Activated CD8-positive, alpha-beta T cell treated with anti-CD3 and anti-CD28 coated beads for 36 hours (primary cell): ENCODE data around the gene CDC123. TPM values are rescaled to one million over a fixed set of nuclear protein-coding genes. Genes with fewer than 3 reads are reported as not detected.

Source experiments
- ATAC-seq: fragments of 200-7000 bp; cut with Tn5 transposase; one replicate; pipeline ENCODE4 v1.10.0; 2021; ENCODE audit warnings: mild to moderate bottlenecking, moderate library complexity
- CTCF ChIA-PET: fragments of 350-600 bp; sonication (Branson Sonifier 250); formaldehyde crosslinking; loops from one replicate; lab custom pipeline; 2021; ENCODE audit warnings: antibody characterized with exemption; lab: Charles Lee
- POLR2A ChIA-PET: fragments of 350-600 bp; sonication (Branson Sonifier 250); formaldehyde crosslinking; loops from one replicate; lab custom pipeline; 2021; ENCODE audit warnings: antibody characterized with exemption; lab: Charles Lee
- DNase-seq: peaks from one replicate; pipeline ENCODE4 v3.0.0-alpha.2; 2020
- H3K27ac Mint-ChIP-seq: one replicate; pipeline ENCODE4 v1.8.0; 2021; ENCODE audit warnings: mild to moderate bottlenecking, mixed read lengths
- H3K27me3 Mint-ChIP-seq: one replicate; pipeline ENCODE4 v1.8.0; 2021; ENCODE audit warnings: mixed read lengths
- H3K36me3 Mint-ChIP-seq: one replicate; pipeline ENCODE4 v1.8.0; 2021; ENCODE audit warnings: low read depth, mixed read lengths
- H3K4me1 Mint-ChIP-seq: one replicate; pipeline ENCODE4 v1.8.0; 2021; ENCODE audit warnings: low read depth, mixed read lengths
- H3K4me3 Mint-ChIP-seq: one replicate; pipeline ENCODE4 v1.8.0; 2021; ENCODE audit warnings: mild to moderate bottlenecking, moderate library complexity, mixed read lengths
- H3K9me3 Mint-ChIP-seq: one replicate; pipeline ENCODE4 v1.8.0; 2021; ENCODE audit warnings: mixed read lengths
- CTCF ChIP-seq: fragments of 200-600 bp; IDR thresholded peaks from one replicate; pipeline ENCODE4 v1.8.0; 2022; ENCODE audit warnings: antibody characterized with exemption, mild to moderate bottlenecking
- intact Hi-C: fragments of 100-400 bp; cut with micrococcal nuclease; formaldehyde crosslinking; loops from one replicate; pipeline ENCODE4 v1.10.0; 2022
- total RNA-seq, 2 experiments: library from RNA; stranded (reverse); gene quantifications; one replicate each; pipeline ENCODE4 v1.2.3, GENCODE V29; 2021

Gene CDC123
- total RNA-seq, 2 experiments from 2014 or later = 123 to 125 TPM

DNA sequence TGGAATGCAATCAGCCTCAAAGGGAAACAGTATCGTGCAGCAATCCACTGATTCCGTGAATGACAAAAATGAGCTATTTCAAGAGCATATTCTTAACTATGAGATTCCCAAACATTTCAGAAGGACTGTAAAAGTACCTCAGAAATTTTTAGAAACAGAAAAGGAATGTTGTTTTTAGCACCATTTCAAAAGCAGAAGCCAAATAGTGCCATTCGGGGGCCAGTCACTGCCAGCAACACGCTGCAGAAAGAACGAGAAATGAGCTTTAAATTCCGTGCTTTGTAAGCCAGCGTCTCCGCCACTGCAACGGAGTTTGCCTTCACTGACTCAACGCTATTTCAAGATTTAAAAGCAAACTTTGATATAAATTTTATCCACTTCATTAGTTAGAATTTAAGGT lies 6.6 kb upstream of the CDC123 start:
- ATAC-seq = no peak
- intact Hi-C loops = no loop called here
- Mint-ChIP-seq H3K36me3 (peaks cover 53% of the 10 kb centered on the region), H3K9me3 (no peaks in the 10 kb centered on the region), H3K4me3 (no peak overlapping the region), H3K27me3 (no peaks in the 10 kb centered on the region), H3K27ac (no peak overlapping the region), H3K4me1 (peaks cover 58% of the 10 kb centered on the region)
- CTCF ChIA-PET = interaction anchor here (1.0 kb wide), 1 partner anchor 59 kb away, joined by 3 read pairs; no protein-coding TSS in a partner anchor
- POLR2A ChIA-PET = interaction anchor here (0.6 kb wide), 1 partner anchor 146 kb away, joined by 3 read pairs; no protein-coding TSS in a partner anchor
- no peak for TF ChIP-seq CTCF
- no peak for DNase-seq

GRCh38 chr10:12191715-12192114 lies 4.3 kb upstream of the CDC123 start:
- no peaks in the 10 kb centered on the region for H3K27me3 Mint-ChIP-seq
- intact Hi-C loops = loop anchor here (10.0 kb wide), 1 partner anchor 147 kb away; the partner anchor contains the start of gene UPF2
- H3K27ac Mint-ChIP-seq = peak overlapping the region; percentile 10
- no peak overlapping the region for H3K4me3 Mint-ChIP-seq
- peaks cover 50% of the 10 kb centered on the region for H3K36me3 Mint-ChIP-seq
- ChIA-PET CTCF (interaction anchor here (1.2 kb wide), 1 partner anchor 29 kb away, joined by 6 read pairs; no protein-coding TSS in a partner anchor), POLR2A (interaction anchor here (1.1 kb wide), 1 partner anchor 27 kb away, joined by 3 read pairs; no protein-coding TSS in a partner anchor)
- H3K4me1 Mint-ChIP-seq = peaks cover 55% of the 10 kb centered on the region
- no peaks in the 10 kb centered on the region for H3K9me3 Mint-ChIP-seq
- ATAC-seq = no peak
- no peak for TF ChIP-seq CTCF
- DNase-seq = no peak

- DNase-seq (no peak), ATAC-seq (no peak)
- Mint-ChIP-seq H3K27me3 (no peaks in the 10 kb centered on the region), H3K9me3 (no peaks in the 10 kb centered on the region), H3K4me3 (no peak overlapping the region), H3K36me3 (peaks cover 43% of the 10 kb centered on the region), H3K4me1 (peaks cover 52% of the 10 kb centered on the region), H3K27ac (no peak overlapping the region)
- intact Hi-C loops = loop anchor here (10.0 kb wide), 1 partner anchor 148 kb away; the partner anchor contains the start of gene UPF2
- ChIA-PET CTCF (no interaction called here), POLR2A (interaction anchor here (0.8 to 1.5 kb wide), 2 partner anchors 11 to 58 kb away, joined by 3 to 4 read pairs; no protein-coding TSS in a partner anchor)
- no peak for TF ChIP-seq CTCF
These were observed 2.8 kb upstream of the CDC123 start for GRCh38 chr10:12193193-12193592.

DNA sequence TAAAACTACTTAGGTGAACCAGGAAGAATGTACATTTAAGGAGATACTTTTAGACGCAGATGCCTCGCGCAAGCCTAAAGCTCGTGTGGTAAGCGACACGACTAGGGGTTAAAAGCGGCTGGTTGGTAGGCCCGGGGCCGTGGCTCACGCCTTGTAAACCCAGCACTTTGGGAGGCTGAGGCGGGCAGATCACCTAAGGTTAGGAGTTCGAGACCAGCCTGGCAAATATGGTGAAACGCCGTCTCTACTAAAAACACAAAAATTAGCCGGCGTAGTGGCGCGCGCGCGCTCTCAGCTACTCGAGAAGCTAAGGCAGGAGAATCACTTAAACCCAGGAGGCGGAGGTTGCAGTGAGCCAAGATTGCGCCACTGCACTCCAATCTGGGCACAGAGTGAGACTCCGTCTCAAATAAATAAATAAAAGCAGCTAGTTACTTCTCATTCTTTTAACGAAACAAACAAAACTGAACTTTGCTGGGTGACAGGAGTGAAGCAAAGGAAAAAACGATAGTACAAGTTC lies 1.2 kb upstream of the CDC123 start:
- TF ChIP-seq CTCF = no peak
- ChIA-PET CTCF (interaction anchor here (1.2 to 3.0 kb wide), 2 partner anchors 14 to 20 kb away, joined by 3 to 26 read pairs; no protein-coding TSS in a partner anchor), POLR2A (interaction anchor here (0.6 to 2.2 kb wide), 6 partner anchors 9 to 152 kb away, joined by 3 to 12 read pairs (median 6); partner anchors contain the start of gene UPF2)
- DNase-seq (peak; percentile 65), ATAC-seq (no peak)
- H3K9me3 Mint-ChIP-seq = no peaks in the 10 kb centered on the region
- H3K4me1 Mint-ChIP-seq = peaks cover 55% of the 10 kb centered on the region
- H3K36me3 Mint-ChIP-seq = peaks cover 51% of the 10 kb centered on the region
- H3K27ac Mint-ChIP-seq = peak overlapping the region; percentile 99
- H3K27me3 Mint-ChIP-seq = no peaks in the 10 kb centered on the region
- H3K4me3 Mint-ChIP-seq = peak overlapping the region; percentile 95
- intact Hi-C loops = loop anchor here (10.0 kb wide), 1 partner anchor 150 kb away; the partner anchor contains the start of gene UPF2

DNA sequence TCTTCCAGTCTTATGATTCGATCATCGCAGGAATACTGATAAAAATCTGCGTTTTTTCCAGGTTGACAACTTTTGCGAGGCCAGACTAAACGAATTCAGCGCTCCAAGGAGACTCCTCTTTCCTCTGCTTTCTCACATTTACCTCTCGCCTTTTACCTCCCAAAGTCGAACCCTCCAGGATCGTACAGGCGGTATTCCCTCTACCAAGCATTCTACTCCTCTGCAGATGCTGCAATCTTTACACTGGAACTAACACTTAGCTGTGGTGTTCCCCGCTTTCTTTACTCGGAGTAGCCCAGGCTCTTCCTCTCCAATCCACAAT lies 746 bp upstream of the CDC123 start:
- TF ChIP-seq CTCF = no peak
- ChIA-PET POLR2A (interaction anchor here (1.0 to 2.2 kb wide), 9 partner anchors 9 to 154 kb away, joined by 3 to 12 read pairs (median 4); partner anchors contain the start of gene UPF2), CTCF (interaction anchor here (0.6 to 3.0 kb wide), 4 partner anchors 15 to 515 kb away, joined by 3 to 26 read pairs (median 5); no protein-coding TSS in a partner anchor)
- peaks cover 51% of the 10 kb centered on the region for H3K36me3 Mint-ChIP-seq
- H3K4me1 Mint-ChIP-seq = peaks cover 53% of the 10 kb centered on the region
- peak overlapping the region; percentile 99 for H3K27ac Mint-ChIP-seq
- DNase-seq (no peak), ATAC-seq (peak; percentile 3)
- peak overlapping the region; percentile 95 for H3K4me3 Mint-ChIP-seq
- intact Hi-C loops = loop anchor here (10.0 kb wide), 1 partner anchor 150 kb away; the partner anchor contains the start of gene UPF2
- H3K27me3 Mint-ChIP-seq = no peaks in the 10 kb centered on the region
- H3K9me3 Mint-ChIP-seq = no peaks in the 10 kb centered on the region
